ENCODE results near the gene MBD6. TPM values are rescaled to one million over a fixed set of nuclear protein-coding genes. Genes with fewer than 3 reads are reported as not detected.
"Not testable (repeated sequence)": the region's sequence is repeated elsewhere in the genome, so short reads cannot be mapped to it uniquely, and the experiment has no call there.

MBD6 gene
- total RNA-seq, 1 donor from 2014 or later = 10.0 TPM

GRCh38 chr12:57496822-57497221 lies 25.8 kb upstream of the MBD6 start:
- no peak for DNase-seq (ENCODE audit: low read depth)
- TF ChIP-seq CTCF (IDR thresholded peaks at IDR 0.05; ENCODE audit: insufficient read depth, low read length, poor library complexity, severe bottlenecking) = no peak
- Histone ChIP-seq H3K4me3 (ENCODE audit: low read depth, low read length) (no peak overlapping the region), H3K27me3 (ENCODE audit: control insufficient read depth, insufficient read depth, low read length) (no peaks in the 10 kb centered on the region), H3K36me3 (ENCODE audit: control insufficient read depth, insufficient read depth, low read length) (peaks cover 10% of the 10 kb centered on the region)

- no peak for TF ChIP-seq CTCF (IDR thresholded peaks at IDR 0.05; ENCODE audit: insufficient read depth, low read length, poor library complexity, severe bottlenecking)
- DNase-seq (ENCODE audit: low read depth) = no peak
- no peak overlapping the region for H3K4me3 ChIP-seq (ENCODE audit: low read depth, low read length)
- peaks cover 10% of the 10 kb centered on the region for H3K36me3 ChIP-seq (ENCODE audit: control insufficient read depth, insufficient read depth, low read length)
- H3K27me3 ChIP-seq (ENCODE audit: control insufficient read depth, insufficient read depth, low read length) = no peaks in the 10 kb centered on the region
These were observed 25.1 kb upstream of the MBD6 start for GRCh38 chr12:57497223-57498131.

GRCh38 chr12:57498132-57498502 lies 24.5 kb upstream of the MBD6 start:
- Histone ChIP-seq H3K36me3 (ENCODE audit: control insufficient read depth, insufficient read depth, low read length) (peaks cover 7% of the 10 kb centered on the region), H3K4me3 (ENCODE audit: low read depth, low read length) (no peak overlapping the region), H3K27me3 (ENCODE audit: control insufficient read depth, insufficient read depth, low read length) (no peaks in the 10 kb centered on the region)
- no peak for DNase-seq (ENCODE audit: low read depth)
- TF ChIP-seq CTCF (IDR thresholded peaks at IDR 0.05; ENCODE audit: insufficient read depth, low read length, poor library complexity, severe bottlenecking) = no peak

- H3K4me3 ChIP-seq (ENCODE audit: low read depth, low read length) = no peak overlapping the region
- no peak for DNase-seq (ENCODE audit: low read depth)
- no peaks in the 10 kb centered on the region for H3K27me3 ChIP-seq (ENCODE audit: control insufficient read depth, insufficient read depth, low read length)
- no peak for TF ChIP-seq CTCF (IDR thresholded peaks at IDR 0.05; ENCODE audit: insufficient read depth, low read length, poor library complexity, severe bottlenecking)
- peaks cover 7% of the 10 kb centered on the region for H3K36me3 ChIP-seq (ENCODE audit: control insufficient read depth, insufficient read depth, low read length)
These were observed 24.1 kb upstream of the MBD6 start for GRCh38 chr12:57498571-57498970.

GRCh38 chr12:57500213-57500612 lies 22.4 kb upstream of the MBD6 start:
- no peak for TF ChIP-seq CTCF (IDR thresholded peaks at IDR 0.05; ENCODE audit: insufficient read depth, low read length, poor library complexity, severe bottlenecking)

GRCh38 chr12:57502311-57502969 lies 20.2 kb upstream of the MBD6 start:
- H3K4me3 ChIP-seq (ENCODE audit: low read depth, low read length); H3K27me3 ChIP-seq (ENCODE audit: control insufficient read depth, insufficient read depth, low read length); DNase-seq (ENCODE audit: low read depth); H3K36me3 ChIP-seq (ENCODE audit: control insufficient read depth, insufficient read depth, low read length): not testable (repeated sequence)

More at GRCh38 chr12:57500213-57500612, 22.4 kb upstream of the MBD6 start:
- DNase-seq (ENCODE audit: low read depth) = no peak
- no peak overlapping the region for H3K4me3 ChIP-seq (ENCODE audit: low read depth, low read length)
- H3K27me3 ChIP-seq (ENCODE audit: control insufficient read depth, insufficient read depth, low read length) = no peaks in the 10 kb centered on the region
- H3K36me3 ChIP-seq (ENCODE audit: control insufficient read depth, insufficient read depth, low read length) = peaks cover 7% of the 10 kb centered on the region

- not testable (repeated sequence) for H3K27me3 ChIP-seq (ENCODE audit: control insufficient read depth, insufficient read depth, low read length); H3K36me3 ChIP-seq (ENCODE audit: control insufficient read depth, insufficient read depth, low read length); DNase-seq (ENCODE audit: low read depth); H3K4me3 ChIP-seq (ENCODE audit: low read depth, low read length)
These were observed 16.1 kb upstream of the MBD6 start for GRCh38 chr12:57506541-57506940.

GRCh38 chr12:57507796-57508195 lies 14.8 kb upstream of the MBD6 start:
- H3K27me3 ChIP-seq (ENCODE audit: control insufficient read depth, insufficient read depth, low read length); DNase-seq (ENCODE audit: low read depth); H3K36me3 ChIP-seq (ENCODE audit: control insufficient read depth, insufficient read depth, low read length); H3K4me3 ChIP-seq (ENCODE audit: low read depth, low read length): not testable (repeated sequence)

All from kidney epithelial cell (primary cell).